ENCODE measurements around the gene OR51G2. TPM values are rescaled to one million over a fixed set of nuclear protein-coding genes. Genes with fewer than 3 reads are reported as not detected.

The OR51G2 gene
- total RNA-seq, 1 experiment from 2014 or later, result not detected

- Mint-ChIP-seq H3K4me1 (peaks cover 33% of the 10 kb centered on the region), H3K27ac (no peak overlapping the region), H3K9me3 (peaks cover 9% of the 10 kb centered on the region; the same call in 1 of the 2 replicates), H3K36me3 (peaks cover 5% of the 10 kb centered on the region; the same call in 1 of the 2 replicates), H3K27me3 (ENCODE audit: low read depth) (peaks cover 5% of the 10 kb centered on the region), H3K4me3 (no peak overlapping the region)
- ChIA-PET CTCF (no interaction called here), POLR2A (no interaction called here)
- ATAC-seq, result no peak
- TF ChIP-seq, protein P1, sequence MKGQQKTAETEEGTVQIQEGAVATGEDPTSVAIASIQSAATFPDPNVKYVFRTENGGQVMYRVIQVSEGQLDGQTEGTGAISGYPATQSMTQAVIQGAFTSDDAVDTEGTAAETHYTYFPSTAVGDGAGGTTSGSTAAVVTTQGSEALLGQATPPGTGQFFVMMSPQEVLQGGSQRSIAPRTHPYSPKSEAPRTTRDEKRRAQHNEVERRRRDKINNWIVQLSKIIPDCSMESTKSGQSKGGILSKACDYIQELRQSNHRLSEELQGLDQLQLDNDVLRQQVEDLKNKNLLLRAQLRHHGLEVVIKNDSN (CRISPR knock-in tag; IDR thresholded peaks at IDR 0.05), result no peak
- TF ChIP-seq ZNF121 (CRISPR knock-in tag; IDR thresholded peaks at IDR 0.05) (no peak), STAT6 (CRISPR knock-in tag; conservative IDR thresholded peaks at IDR 0.05; ENCODE audit: low read depth) (no peak), NR1H2 (CRISPR knock-in tag; IDR thresholded peaks at IDR 0.05) (no peak), ZNF263 (CRISPR knock-in tag; IDR thresholded peaks at IDR 0.05; ENCODE audit: low read depth) (no peak), FOXJ3 (CRISPR knock-in tag; IDR thresholded peaks at IDR 0.05; ENCODE audit: borderline replicate concordance) (no peak), ZNF219 (CRISPR knock-in tag; IDR thresholded peaks at IDR 0.05; ENCODE audit: borderline replicate concordance) (no peak), ZNF317 (CRISPR knock-in tag; IDR thresholded peaks at IDR 0.05; ENCODE audit: borderline replicate concordance, low read depth) (no peak), ZNF138 (CRISPR knock-in tag; conservative IDR thresholded peaks at IDR 0.05) (no peak), E2F5 (CRISPR knock-in tag; IDR thresholded peaks at IDR 0.05) (no peak), NFYB (CRISPR knock-in tag; conservative IDR thresholded peaks at IDR 0.05; ENCODE audit: low read depth) (no peak), ZMAT4 (CRISPR knock-in tag; IDR thresholded peaks at IDR 0.05) (no peak), ELF4 (CRISPR knock-in tag; IDR thresholded peaks at IDR 0.05; ENCODE audit: low read depth) (no peak), ETV6 (CRISPR knock-in tag; IDR thresholded peaks at IDR 0.05) (no peak), ATF1 (CRISPR knock-in tag; IDR thresholded peaks at IDR 0.05) (no peak), CREB1 (CRISPR knock-in tag; IDR thresholded peaks at IDR 0.05) (no peak), SP1 (CRISPR knock-in tag; conservative IDR thresholded peaks at IDR 0.05) (no peak), PRDM15 (CRISPR knock-in tag; IDR thresholded peaks at IDR 0.05) (no peak), OVOL2 (CRISPR knock-in tag; IDR thresholded peaks at IDR 0.05; ENCODE audit: borderline replicate concordance) (no peak)
- TF ChIP-seq, protein P2, sequence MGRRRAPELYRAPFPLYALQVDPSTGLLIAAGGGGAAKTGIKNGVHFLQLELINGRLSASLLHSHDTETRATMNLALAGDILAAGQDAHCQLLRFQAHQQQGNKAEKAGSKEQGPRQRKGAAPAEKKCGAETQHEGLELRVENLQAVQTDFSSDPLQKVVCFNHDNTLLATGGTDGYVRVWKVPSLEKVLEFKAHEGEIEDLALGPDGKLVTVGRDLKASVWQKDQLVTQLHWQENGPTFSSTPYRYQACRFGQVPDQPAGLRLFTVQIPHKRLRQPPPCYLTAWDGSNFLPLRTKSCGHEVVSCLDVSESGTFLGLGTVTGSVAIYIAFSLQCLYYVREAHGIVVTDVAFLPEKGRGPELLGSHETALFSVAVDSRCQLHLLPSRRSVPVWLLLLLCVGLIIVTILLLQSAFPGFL (CRISPR knock-in tag; IDR thresholded peaks at IDR 0.05; ENCODE audit: borderline replicate concordance), result no peak
- DNase-seq (ENCODE audit: low spot score), result no peak
Observed at GRCh38 chr11:4865855-4866254, 53.3 kb downstream of the OR51G2 start.

All from WTC11 (cell line).